Loucy (cell line): ENCODE results near the gene RAB44.
A peak's percentile ranks its signal among the peaks of the same experiment; 100 is the strongest.

Source experiments
- H2AFZ ChIP-seq: fragments of 200-600 bp; sonication (generic); 2 replicates; pipeline ENCODE4 v1.6.0; 2016; ENCODE audit warnings: antibody characterized with exemption, mild to moderate bottlenecking, low read length, moderate library complexity
- H3F3A ChIP-seq: fragments of 200-600 bp; 2 replicates; pipeline ENCODE4 v1.6.0; 2016; ENCODE audit warnings: antibody characterized with exemption, low read depth, mild to moderate bottlenecking
- H3K27me3 ChIP-seq: fragments of 200-600 bp; sonication (generic); 2 replicates; pipeline ENCODE4 v1.6.1; 2014; ENCODE audit warnings: low read length, mild to moderate bottlenecking; ENCODE audit not compliant: insufficient read depth, poor library complexity, severe bottlenecking
- H3K36me3 ChIP-seq: fragments of 200-600 bp; sonication (generic); 2 replicates; pipeline ENCODE4 v1.6.1; 2016; ENCODE audit warnings: low read length; ENCODE audit not compliant: insufficient read depth
- H3K4me1 ChIP-seq: fragments of 200-600 bp; sonication (generic); 2 replicates; pipeline ENCODE4 v1.5.1; 2014; ENCODE audit warnings: low read length, mild to moderate bottlenecking; ENCODE audit not compliant: insufficient read depth, poor library complexity, severe bottlenecking
- H3K4me2 ChIP-seq: fragments of 200-600 bp; sonication (generic); 2 replicates; pipeline ENCODE4 v1.6.0; 2014; ENCODE audit warnings: antibody characterized with exemption, low read length, low read depth, mild to moderate bottlenecking; ENCODE audit not compliant: poor library complexity, severe bottlenecking
- H3K4me3 ChIP-seq: fragments of 200-600 bp; sonication (generic); 2 replicates; pipeline ENCODE4 v1.5.1; 2014; ENCODE audit warnings: low read length, mild to moderate bottlenecking, mixed read lengths; ENCODE audit not compliant: poor library complexity, severe bottlenecking
- H3K79me2 ChIP-seq: fragments of 200-600 bp; sonication (generic); 2 replicates; pipeline ENCODE4 v1.6.1; 2014; ENCODE audit warnings: low read length; ENCODE audit not compliant: insufficient read depth
- H3K9ac ChIP-seq: fragments of 200-600 bp; sonication (generic); 2 replicates; pipeline ENCODE4 v1.6.0; 2014; ENCODE audit warnings: mild to moderate bottlenecking, low read depth, low read length, moderate library complexity; ENCODE audit not compliant: poor library complexity, severe bottlenecking
- H3K9me2 ChIP-seq: fragments of 200-600 bp; sonication (generic); replicated peaks from 2 replicates; pipeline ENCODE4 v1.6.1; 2016; ENCODE audit warnings: low read depth, low read length, mixed read lengths
- H3K9me3 ChIP-seq: fragments of 200-600 bp; sonication (generic); 2 replicates; pipeline ENCODE4 v1.6.1; 2014; ENCODE audit warnings: mild to moderate bottlenecking, antibody characterized with exemption, low read length, low read depth; ENCODE audit not compliant: insufficient read depth
- H4K20me1 ChIP-seq: fragments of 200-600 bp; sonication (generic); 2 replicates; pipeline ENCODE4 v1.6.0; 2014; ENCODE audit warnings: antibody characterized with exemption, low read length, mild to moderate bottlenecking; ENCODE audit not compliant: insufficient read depth, poor library complexity, severe bottlenecking
- EZH2phosphoT487 ChIP-seq: fragments of 200-600 bp; IDR thresholded peaks from 2 replicates; pipeline ENCODE4 v1.6.1; 2018; ENCODE audit warnings: antibody characterized with exemption, mild to moderate bottlenecking, moderate library complexity, borderline replicate concordance
- TF ChIP-seq, protein P1 (sequence below): fragments of 200-600 bp; sonication (generic); conservative IDR thresholded peaks from 2 replicates; pipeline ENCODE4 v1.5.1; 2014; ENCODE audit warnings: mild to moderate bottlenecking, antibody characterized with exemption, low read length

The RAB44 gene

DNA sequence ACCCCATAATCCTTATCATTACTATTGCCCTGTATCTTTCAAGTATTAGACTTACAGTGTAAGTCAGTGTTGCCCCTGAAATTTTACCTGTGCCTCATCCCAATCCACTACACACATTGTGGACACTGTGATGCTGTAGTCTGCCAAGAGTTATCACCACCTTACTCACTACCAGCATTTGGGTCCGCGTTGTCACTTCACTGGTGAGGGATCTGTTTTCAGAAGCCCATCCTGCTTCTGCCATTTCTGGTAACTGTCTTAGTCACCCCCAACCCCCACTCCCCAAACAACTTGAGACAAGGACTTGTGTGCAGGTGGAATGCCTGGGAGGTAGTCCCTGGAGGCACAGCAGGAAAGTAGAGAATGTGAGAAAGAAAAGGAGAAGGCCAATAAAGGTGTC, 6.0 kb upstream of the RAB44 start:
- H4K20me1 ChIP-seq, result no peaks in the 10 kb centered on the region
- H3F3A ChIP-seq, result 0 out of 2 replicates have a peak, but pooled peaks cover 3% of the 10 kb centered on the region
- no peaks in the 10 kb centered on the region for H3K9me2 ChIP-seq
- no peak overlapping the region for H3K4me3 ChIP-seq
- no peaks in the 10 kb centered on the region for H3K27me3 ChIP-seq
- no peaks in the 10 kb centered on the region for H3K9me3 ChIP-seq
- TF ChIP-seq, protein P1, sequence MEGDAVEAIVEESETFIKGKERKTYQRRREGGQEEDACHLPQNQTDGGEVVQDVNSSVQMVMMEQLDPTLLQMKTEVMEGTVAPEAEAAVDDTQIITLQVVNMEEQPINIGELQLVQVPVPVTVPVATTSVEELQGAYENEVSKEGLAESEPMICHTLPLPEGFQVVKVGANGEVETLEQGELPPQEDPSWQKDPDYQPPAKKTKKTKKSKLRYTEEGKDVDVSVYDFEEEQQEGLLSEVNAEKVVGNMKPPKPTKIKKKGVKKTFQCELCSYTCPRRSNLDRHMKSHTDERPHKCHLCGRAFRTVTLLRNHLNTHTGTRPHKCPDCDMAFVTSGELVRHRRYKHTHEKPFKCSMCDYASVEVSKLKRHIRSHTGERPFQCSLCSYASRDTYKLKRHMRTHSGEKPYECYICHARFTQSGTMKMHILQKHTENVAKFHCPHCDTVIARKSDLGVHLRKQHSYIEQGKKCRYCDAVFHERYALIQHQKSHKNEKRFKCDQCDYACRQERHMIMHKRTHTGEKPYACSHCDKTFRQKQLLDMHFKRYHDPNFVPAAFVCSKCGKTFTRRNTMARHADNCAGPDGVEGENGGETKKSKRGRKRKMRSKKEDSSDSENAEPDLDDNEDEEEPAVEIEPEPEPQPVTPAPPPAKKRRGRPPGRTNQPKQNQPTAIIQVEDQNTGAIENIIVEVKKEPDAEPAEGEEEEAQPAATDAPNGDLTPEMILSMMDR, result no peak
- TF ChIP-seq EZH2phosphoT487, result no peak
- peak overlapping the region; percentile 20 for H3K9ac ChIP-seq
- H3K4me2 ChIP-seq, result peak overlapping the region; percentile 51
- peaks cover 23% of the 10 kb centered on the region for H3K4me1 ChIP-seq
- H2AFZ ChIP-seq, result peak overlapping the region; percentile 86; the same call in 1 of the 2 replicates
- no peaks in the 10 kb centered on the region for H3K36me3 ChIP-seq
- no peaks in the 10 kb centered on the region for H3K79me2 ChIP-seq

DNA sequence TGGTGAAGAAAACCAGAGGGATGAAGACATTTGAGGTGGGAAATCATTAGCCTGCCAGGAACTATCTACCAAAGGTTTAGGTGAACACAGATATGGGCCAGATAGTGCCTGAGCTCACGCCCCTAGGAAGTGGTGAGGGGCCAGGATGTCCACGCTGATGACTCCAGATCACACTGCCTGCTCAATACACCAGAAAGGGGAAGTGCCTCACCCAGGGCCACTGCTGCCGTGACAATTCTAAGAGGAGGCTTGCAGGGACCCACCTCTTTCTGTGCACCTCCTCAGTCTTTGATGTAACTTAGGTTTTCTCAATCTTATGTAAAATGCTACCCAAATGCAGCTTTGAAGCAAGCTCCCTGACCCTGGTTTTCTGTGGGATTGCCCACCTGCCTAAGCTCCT, 5.4 kb upstream of the RAB44 start:
- Histone ChIP-seq H2AFZ (peak overlapping the region; percentile 86), H3K4me3 (no peak overlapping the region), H3K79me2 (no peaks in the 10 kb centered on the region), H3K4me1 (peaks cover 26% of the 10 kb centered on the region), H3K27me3 (no peaks in the 10 kb centered on the region), H3K4me2 (peak overlapping the region; percentile 51), H3K9me3 (no peaks in the 10 kb centered on the region), H3K36me3 (no peaks in the 10 kb centered on the region), H3K9me2 (no peaks in the 10 kb centered on the region), H3K9ac (peak overlapping the region; percentile 20), H4K20me1 (no peaks in the 10 kb centered on the region), H3F3A (0 out of 2 replicates have a peak, but pooled peaks cover 3% of the 10 kb centered on the region)
- TF ChIP-seq, protein P1, result no peak
- no peak for TF ChIP-seq EZH2phosphoT487

DNA sequence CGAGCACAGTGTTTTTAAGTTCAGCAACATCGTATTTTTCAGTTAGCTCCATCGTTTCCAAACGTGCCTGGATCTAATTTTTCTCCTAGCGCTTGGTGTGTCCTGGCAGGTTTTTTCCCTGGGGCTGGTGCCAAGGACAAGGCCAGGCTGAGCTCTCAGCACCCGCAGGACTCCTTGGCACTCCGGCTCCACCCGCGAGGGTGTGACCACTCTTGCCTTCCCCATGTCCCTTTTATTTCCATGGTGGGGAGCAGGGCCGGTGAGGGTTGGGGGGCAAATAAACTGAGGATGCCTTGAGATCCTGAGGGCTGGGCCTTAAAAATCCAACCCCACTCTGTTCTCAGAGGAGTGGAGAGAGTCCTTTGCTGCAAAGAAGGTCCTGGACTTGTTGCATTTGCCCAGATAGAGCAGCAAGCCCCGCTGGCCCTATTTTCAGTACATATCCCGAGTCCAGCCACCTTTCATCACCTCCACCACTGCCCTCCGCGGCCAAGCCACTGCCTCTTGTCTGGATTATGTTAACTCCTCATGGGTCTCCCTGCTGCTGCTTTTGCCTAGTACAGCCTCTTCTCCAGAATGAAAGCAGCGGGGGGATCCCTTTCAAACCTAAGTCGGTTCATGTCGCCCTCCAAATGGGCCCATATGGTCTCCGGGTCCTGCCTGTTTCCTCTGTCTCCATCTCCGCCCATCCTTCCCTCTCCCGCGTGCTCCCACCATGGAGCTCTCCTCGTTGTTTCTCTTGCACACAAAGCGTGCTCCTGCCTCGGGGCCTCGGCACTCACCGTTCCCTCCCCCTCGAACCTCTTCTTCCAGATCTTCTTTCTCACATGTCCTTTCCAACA, 4.5 kb upstream of the RAB44 start:
- Histone ChIP-seq H3K4me3 (no peak overlapping the region), H3K9me3 (no peaks in the 10 kb centered on the region), H3F3A (0 out of 2 replicates have a peak, but pooled peaks cover 3% of the 10 kb centered on the region), H3K4me2 (peak overlapping the region; percentile 51), H3K27me3 (no peaks in the 10 kb centered on the region), H3K9me2 (no peaks in the 10 kb centered on the region), H2AFZ (peak overlapping the region; percentile 86; the same call in 1 of the 2 replicates), H4K20me1 (no peaks in the 10 kb centered on the region), H3K9ac (peak overlapping the region; percentile 20), H3K4me1 (peaks cover 32% of the 10 kb centered on the region), H3K79me2 (peaks cover 4% of the 10 kb centered on the region), H3K36me3 (no peaks in the 10 kb centered on the region)
- TF ChIP-seq, protein P1, result no peak
- TF ChIP-seq EZH2phosphoT487, result no peak
